K562 (cell line): ENCODE measurements around the gene FRMD5. TPM values are rescaled to one million over a fixed set of nuclear protein-coding genes. Genes with fewer than 3 reads are reported as not detected.
A peak's percentile ranks its signal among the peaks of the same experiment; 100 is the strongest.

Experiments
- ATAC-seq: fragments of 200-7000 bp; cut with Tn5 transposase; 3 replicates; pipeline ENCODE4 v1.9.1; 2020; ENCODE audit warnings: moderate library complexity
- BruUV-seq: library from RNA; stranded (reverse); fragments of 400-500 nt; replicated peaks from 2 replicates; lab custom pipeline; 2021; lab: Mats Ljungman, UMichigan
- CTCF ChIA-PET: fragments of 300-600 bp; formaldehyde crosslinking; extraction: SDS; loops from one replicate; lab custom pipeline; 2021; ENCODE audit warnings: low intra/inter-chr PET ratio; lab: Yijun Ruan, JAX
- POLR2A ChIA-PET: fragments of 300-600, 350-650 bp; sonication (Branson Sonifier 250); formaldehyde crosslinking; extraction: SDS; loops from one replicate; lab custom pipeline; 2021; ENCODE audit warnings: antibody characterized with exemption, inconsistent platforms; lab: Yijun Ruan, JAX
- DNase-seq, 4 experiments: peaks; one replicate each; pipeline versions ENCODE4 v3.0.0 to v3.0.0-alpha.2; 2011 to 2018; ENCODE audit warnings: low spot score in 3 of 4, mixed read lengths in 3 of 4; ENCODE audit errors: extremely low read depth in 1 of 4
- FAIRE-seq: peaks from 2 replicates; lab custom pipeline; 2011; peaks lifted over from hg19 to GRCh38; lab: Jason Lieb, UNC
- H2AFZ ChIP-seq: 2 replicates; pipeline ENCODE4 v1.6.0; 2011; ENCODE audit warnings: low read depth, low read length, control low read depth, inconsistent platforms
- H3K27ac ChIP-seq: fragments of 200-600 bp; 3 replicates; pipeline ENCODE4 v1.8.0; 2011; ENCODE audit warnings: low read depth, mild to moderate bottlenecking, control low read depth, inconsistent platforms, low read length, moderate library complexity, mixed read lengths; ENCODE audit errors: extremely low read depth
- H3K27me3 ChIP-seq, 2 experiments: fragments of 300-600 bp in 1 of 2; 2 replicates in 1 of 2; 3 replicates in 1 of 2; pipeline versions ENCODE4 v1.6.0 to v1.8.0; 2011; ENCODE audit warnings: inconsistent platforms in 2 of 2, low read length in 2 of 2, mild to moderate bottlenecking in 1 of 2, mixed read lengths in 1 of 2, moderate library complexity in 1 of 2; ENCODE audit not compliant: control insufficient read depth in 2 of 2, insufficient read depth in 2 of 2
- H3K36me3 ChIP-seq: fragments of 300-600 bp; 3 replicates; pipeline ENCODE4 v1.8.0; 2011; ENCODE audit warnings: mild to moderate bottlenecking, low read length, inconsistent platforms; ENCODE audit not compliant: control insufficient read depth, insufficient read depth
- H3K4me1 ChIP-seq, 2 experiments: fragments of 200-600 bp in 1 of 2; replicated peaks in 1 of 2; 2 replicates in 1 of 2; 3 replicates in 1 of 2; pipeline versions ENCODE4 v1.5.1 to v1.8.0; 2011; ENCODE audit warnings: inconsistent platforms in 2 of 2, low read length in 2 of 2, mild to moderate bottlenecking in 1 of 2, mixed read lengths in 1 of 2, moderate library complexity in 1 of 2; ENCODE audit not compliant: control insufficient read depth in 2 of 2, insufficient read depth in 2 of 2
- H3K4me2 ChIP-seq: 2 replicates; pipeline ENCODE4 v1.6.1; 2011; ENCODE audit warnings: low read length, control low read depth, inconsistent platforms, mixed read lengths; ENCODE audit not compliant: insufficient read depth
- H3K4me3 ChIP-seq: fragments of 200-600 bp; sonication (generic), shearing (Covaris generic); 2 replicates; pipeline ENCODE4 v1.5.1; 2016; ENCODE audit warnings: control low read depth, inconsistent platforms
- H3K79me2 ChIP-seq: fragments of 200-600 bp; 3 replicates; pipeline ENCODE4 v1.8.0; 2011; ENCODE audit warnings: low read length, inconsistent platforms; ENCODE audit not compliant: control insufficient read depth, insufficient read depth
- H3K9ac ChIP-seq, 2 experiments: 2 replicates each; pipeline versions ENCODE4 v1.6.0 to v1.6.1; 2011; ENCODE audit warnings: low read depth in 2 of 2, low read length in 2 of 2, control low read depth in 1 of 2, inconsistent platforms in 1 of 2, mild to moderate bottlenecking in 1 of 2, mixed read lengths in 1 of 2; ENCODE audit not compliant: insufficient read depth in 1 of 2
- H3K9me1 ChIP-seq: one replicate; pipeline ENCODE4 v1.6.0; 2011; ENCODE audit warnings: inconsistent platforms, mild to moderate bottlenecking, low read length, moderate library complexity; ENCODE audit not compliant: control insufficient read depth, insufficient read depth
- H3K9me3 ChIP-seq: replicated peaks from 2 replicates; pipeline ENCODE4 v1.5.1; 2011; ENCODE audit warnings: low read depth, low read length, inconsistent platforms; ENCODE audit not compliant: control insufficient read depth, insufficient read depth
- H4K20me1 ChIP-seq: replicated peaks from 2 replicates; pipeline ENCODE4 v1.6.1; 2011; ENCODE audit warnings: low read length, inconsistent platforms, mixed read lengths; ENCODE audit not compliant: control insufficient read depth, insufficient read depth
- MAFF ChIP-seq: IDR thresholded peaks from 2 replicates; pipeline ENCODE4 v1.6.1; 2012; ENCODE audit warnings: low read length, improper control_type of control experiment
- NFE2 ChIP-seq: IDR thresholded peaks from 2 replicates; pipeline ENCODE4 v1.6.1; 2014; ENCODE audit warnings: antibody characterized with exemption, low read depth
- RCOR1 ChIP-seq, 2 experiments: IDR thresholded peaks; 2 replicates each; pipeline ENCODE4 v1.6.1; 2012; ENCODE audit warnings: low read depth in 2 of 2, low read length in 2 of 2, borderline replicate concordance in 1 of 2, improper control_type of control experiment in 1 of 2
- SMARCA5 ChIP-seq: fragments of 450-650 bp; IDR thresholded peaks from 2 replicates; pipeline ENCODE4 v1.6.1; 2016
- ZNF140 ChIP-seq: fragments of 250-450 bp; sonication (Bioruptor Pico); IDR thresholded peaks from 2 replicates; pipeline ENCODE4 v1.8.0; 2021; ENCODE audit warnings: moderate library complexity, mild to moderate bottlenecking, inconsistent platforms
- ZNF354B ChIP-seq: fragments of 250-450 bp; sonication (Bioruptor Pico); IDR thresholded peaks from 2 replicates; pipeline ENCODE4 v1.4.0; 2020
- ZNF76 ChIP-seq: fragments of 250-450 bp; sonication (Bioruptor Pico); IDR thresholded peaks from 2 replicates; pipeline ENCODE4 v1.4.0; 2020; ENCODE audit warnings: mild to moderate bottlenecking, moderate library complexity, borderline replicate concordance
- WGBS: fragments of 100-300 bp; shearing (Covaris generic); methylation state at CpG from one replicate; pipeline ENCODE4 v1.1.6; 2016; ENCODE audit warnings: low coverage, mixed read lengths; ENCODE audit not compliant: insufficient coverage; ENCODE audit errors: missing lambda C conversion rate; 5-methylcytosine and 5-hydroxymethylcytosine counted together
- in situ Hi-C: fragments of 300-500 bp; cut with MboI; formaldehyde crosslinking; loops from 4 replicates; pipeline ENCODE4 v1.15.0; 2018; ENCODE audit warnings: inconsistent platforms, mixed read lengths
- intact Hi-C: fragments of 100-400 bp; cut with micrococcal nuclease; formaldehyde crosslinking; loops from 2 replicates; pipeline ENCODE4 v1.14.2; 2022
- polyA plus RNA-seq, 8 experiments: library from polyadenylated mRNA; depleted of rRNA in 4 of 8; stranded (reverse) in 5 of 8; unstranded in 3 of 8; fragments of >200 nt; fragmentation: Nextera tagmentation in 2 of 8; fragmentation: Illumina TruSeq in 1 of 8; extraction: Ambion mirVana in 2 of 8; extraction: Trizol in 1 of 8; gene quantifications; 2 replicates each; pipeline versions ENCODE4 v1.2.1 to v1.2.3, GENCODE V29; 2011 to 2014; ENCODE audit warnings: inconsistent platforms in 1 of 8, missing spikeins in 1 of 8
- total RNA-seq, 7 experiments: library from RNA; depleted of rRNA in 6 of 7; stranded (reverse); fragments of >200 nt in 6 of 7; fragmentation: Illumina TruSeq in 2 of 7; extraction: Trizol in 2 of 7; gene quantifications; 2 replicates each; pipeline versions ENCODE4 v1.2.1 to v1.2.3, GENCODE V29; 2011 to 2021; ENCODE audit warnings: low replicate concordance in 1 of 7
- TF ChIP-seq, protein P1 (sequence below): fragments of 250-450 bp; sonication (Bioruptor Pico); IDR thresholded peaks from 2 replicates; pipeline ENCODE4 v1.8.0; 2022; ENCODE audit warnings: inconsistent platforms, mild to moderate bottlenecking, moderate library complexity, borderline replicate concordance
- TF ChIP-seq, protein P2 (sequence below), 3 experiments: IDR thresholded peaks in 2 of 3; conservative IDR thresholded peaks in 1 of 3; 2 replicates each; pipeline ENCODE4 v1.5.1; 2011 to 2012; ENCODE audit warnings: low read length in 3 of 3, mild to moderate bottlenecking in 3 of 3, control low read depth in 2 of 3, improper control_type of control experiment in 1 of 3, inconsistent platforms in 1 of 3, low read depth in 1 of 3, mixed read lengths in 1 of 3, moderate library complexity in 1 of 3; ENCODE audit not compliant: insufficient read depth in 2 of 3

FRMD5 gene
- total and polyA plus RNA-seq, 9 of the 15 experiments (the other 6 are each of a cell fraction or from before 2014, with no cell fraction given), result 0.13 to 0.38 TPM; not detected in 7

DNA sequence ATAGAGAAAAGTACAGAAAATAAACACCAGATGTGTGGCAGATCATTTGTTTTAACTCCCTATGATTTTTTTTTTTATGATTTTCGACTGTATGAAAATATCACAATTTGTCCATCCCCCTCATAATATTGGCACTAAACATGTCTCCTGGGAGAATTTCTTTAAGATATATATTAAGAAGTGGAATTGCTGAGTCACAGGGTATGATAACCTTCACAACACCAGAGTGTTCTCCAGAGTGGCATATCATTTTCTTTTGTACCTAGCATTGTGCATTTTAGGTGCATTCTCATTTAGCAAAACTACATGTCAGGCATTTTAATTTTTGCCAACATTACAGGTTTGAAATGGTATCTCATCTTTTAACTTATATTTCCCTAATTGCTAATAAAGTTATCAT lies 170.9 kb downstream of the FRMD5 start:
- Histone ChIP-seq H3K9me3 (no peaks in the 10 kb centered on the region), H3K4me2 (no peak overlapping the region), H3K4me1 (no peaks in the 10 kb centered on the region), H3K27ac (no peak overlapping the region), H3K36me3 (no peaks in the 10 kb centered on the region), H2AFZ (no peak overlapping the region), H3K27me3 (no peaks in the 10 kb centered on the region; a peak in 3 of 5 replicates), H3K9ac (no peak overlapping the region), H4K20me1 (no peaks in the 10 kb centered on the region), H3K4me3 (no peak overlapping the region), H3K9me1 (no peaks in the 10 kb centered on the region), H3K79me2 (no peaks in the 10 kb centered on the region)
- intact Hi-C loops, result no loop called here
- no peak for DNase-seq
- FAIRE-seq, result no peak
- BruUV-seq, result no TSS peak
- ATAC-seq, result no peak
- 0% methylated on average over 1 of the region's 1 CpG for WGBS
- CTCF ChIA-PET, result no interaction called here
- POLR2A ChIA-PET, result interaction anchor here (0.6 kb wide), 1 partner anchor 118 kb away, joined by 3 read pairs; no protein-coding TSS in a partner anchor
- in situ Hi-C loops, result no loop called here
- no peak for TF ChIP-seq ZNF76
- TF ChIP-seq ZNF140 (CRISPR knock-in tag), result no peak
- no peak for TF ChIP-seq RCOR1 (IDR thresholded peaks at IDR 0.05; ENCODE audit: borderline replicate concordance in 1 of 2, low read depth in 2 of 2, low read length in 2 of 2)
- no peak for TF ChIP-seq ZNF354B (CRISPR knock-in tag)
- TF ChIP-seq MAFF, result peak; percentile 10; the same call in 1 of the 2 replicates
- TF ChIP-seq NFE2, result peak; percentile 18; the same call in 1 of the 2 replicates
- TF ChIP-seq, all 486 proteins: peak for 2

DNA sequence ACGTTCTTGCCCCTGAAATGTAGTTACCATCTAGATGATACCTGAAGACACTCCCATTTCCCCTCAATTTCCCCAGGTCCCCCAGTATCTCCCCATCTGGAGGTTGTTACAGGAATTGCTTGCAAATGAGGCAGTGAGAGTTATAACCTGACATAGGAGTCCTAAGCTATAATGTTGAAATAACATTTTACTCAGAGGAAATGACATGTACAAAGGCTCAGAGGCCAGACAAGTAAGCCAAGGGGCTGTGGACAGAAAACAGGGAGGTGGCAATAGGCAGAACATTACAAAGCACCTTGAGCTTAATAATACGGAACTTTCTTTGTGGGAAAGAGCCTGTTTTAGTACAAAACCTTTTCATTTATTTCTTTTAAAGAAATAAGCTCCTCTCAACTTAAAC lies 171.9 kb downstream of the FRMD5 start:
- Histone ChIP-seq H2AFZ (no peak overlapping the region), H3K27me3 (no peaks in the 10 kb centered on the region; a peak in 3 of 5 replicates), H3K4me1 (no peaks in the 10 kb centered on the region), H4K20me1 (no peaks in the 10 kb centered on the region), H3K4me2 (no peak overlapping the region), H3K79me2 (no peaks in the 10 kb centered on the region), H3K4me3 (no peak overlapping the region), H3K9ac (no peak overlapping the region), H3K27ac (no peak overlapping the region)
- CTCF ChIA-PET, result no interaction called here
- in situ Hi-C loops (no loop called here), intact Hi-C loops (no loop called here)
- WGBS, result 7% methylated on average over 2 of the region's 2 CpGs
- no TSS peak for BruUV-seq
- FAIRE-seq (no peak), ATAC-seq (no peak), DNase-seq (peak in 1 of 4 experiments; percentile 2)
- POLR2A ChIA-PET, result interaction anchor here (0.8 to 1.5 kb wide), 4 partner anchors 13 to 70 kb away, joined by 3 to 4 read pairs (median 3); no protein-coding TSS in a partner anchor
- TF ChIP-seq SMARCA5, result no peak
- TF ChIP-seq, protein P1, sequence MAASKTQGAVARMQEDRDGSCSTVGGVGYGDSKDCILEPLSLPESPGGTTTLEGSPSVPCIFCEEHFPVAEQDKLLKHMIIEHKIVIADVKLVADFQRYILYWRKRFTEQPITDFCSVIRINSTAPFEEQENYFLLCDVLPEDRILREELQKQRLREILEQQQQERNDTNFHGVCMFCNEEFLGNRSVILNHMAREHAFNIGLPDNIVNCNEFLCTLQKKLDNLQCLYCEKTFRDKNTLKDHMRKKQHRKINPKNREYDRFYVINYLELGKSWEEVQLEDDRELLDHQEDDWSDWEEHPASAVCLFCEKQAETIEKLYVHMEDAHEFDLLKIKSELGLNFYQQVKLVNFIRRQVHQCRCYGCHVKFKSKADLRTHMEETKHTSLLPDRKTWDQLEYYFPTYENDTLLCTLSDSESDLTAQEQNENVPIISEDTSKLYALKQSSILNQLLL (CRISPR knock-in tag), result no peak
- TF ChIP-seq, protein P2, sequence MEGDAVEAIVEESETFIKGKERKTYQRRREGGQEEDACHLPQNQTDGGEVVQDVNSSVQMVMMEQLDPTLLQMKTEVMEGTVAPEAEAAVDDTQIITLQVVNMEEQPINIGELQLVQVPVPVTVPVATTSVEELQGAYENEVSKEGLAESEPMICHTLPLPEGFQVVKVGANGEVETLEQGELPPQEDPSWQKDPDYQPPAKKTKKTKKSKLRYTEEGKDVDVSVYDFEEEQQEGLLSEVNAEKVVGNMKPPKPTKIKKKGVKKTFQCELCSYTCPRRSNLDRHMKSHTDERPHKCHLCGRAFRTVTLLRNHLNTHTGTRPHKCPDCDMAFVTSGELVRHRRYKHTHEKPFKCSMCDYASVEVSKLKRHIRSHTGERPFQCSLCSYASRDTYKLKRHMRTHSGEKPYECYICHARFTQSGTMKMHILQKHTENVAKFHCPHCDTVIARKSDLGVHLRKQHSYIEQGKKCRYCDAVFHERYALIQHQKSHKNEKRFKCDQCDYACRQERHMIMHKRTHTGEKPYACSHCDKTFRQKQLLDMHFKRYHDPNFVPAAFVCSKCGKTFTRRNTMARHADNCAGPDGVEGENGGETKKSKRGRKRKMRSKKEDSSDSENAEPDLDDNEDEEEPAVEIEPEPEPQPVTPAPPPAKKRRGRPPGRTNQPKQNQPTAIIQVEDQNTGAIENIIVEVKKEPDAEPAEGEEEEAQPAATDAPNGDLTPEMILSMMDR (IDR thresholded peaks at IDR 0.05 in 2 of 3, conservative IDR thresholded peaks at IDR 0.05 in 1 of 3; ENCODE audit: insufficient read depth in 2 of 3, low read depth in 1 of 3, low read length in 3 of 3), result 0 out of 6 replicates have a peak, but pooled peaks of 2 of the 3 experiments have one; percentile 10 to 16
- TF ChIP-seq, all 486 proteins: peak for 1
- Histone ChIP-seq H3K36me3 (no peaks in the 10 kb centered on the region), H3K9me1 (no peaks in the 10 kb centered on the region), H3K9me3 (no peaks in the 10 kb centered on the region)
